Measurements from ENCODE around the gene MOK.

GRCh38 chr14:102315121-102315520, 10.2 kb upstream of the MOK start:
- TF ChIP-seq CTCF (IDR thresholded peaks at IDR 0.05): no peak
- no peak for TF ChIP-seq POLR2A (IDR thresholded peaks at IDR 0.05)

Data from uterus (tissue), 2 donors.